ENCODE results near the gene CDH26.

Gene CDH26

GRCh38 chr20:60036746-60037499 is 78.7 kb downstream of the CDH26 start:
- TF ChIP-seq CTCF (IDR thresholded peaks at IDR 0.05; ENCODE audit: low read depth, low read length), result no peak; the same call in none of the 2 replicates
- no peak for DNase-seq (ENCODE audit: extremely low read depth, low read depth)

GRCh38 chr20:60038400-60039008 is 80.3 kb downstream of the CDH26 start:
- no peak for TF ChIP-seq CTCF (IDR thresholded peaks at IDR 0.05; ENCODE audit: low read depth, low read length)
- no peak for DNase-seq (ENCODE audit: extremely low read depth, low read depth)

DNA sequence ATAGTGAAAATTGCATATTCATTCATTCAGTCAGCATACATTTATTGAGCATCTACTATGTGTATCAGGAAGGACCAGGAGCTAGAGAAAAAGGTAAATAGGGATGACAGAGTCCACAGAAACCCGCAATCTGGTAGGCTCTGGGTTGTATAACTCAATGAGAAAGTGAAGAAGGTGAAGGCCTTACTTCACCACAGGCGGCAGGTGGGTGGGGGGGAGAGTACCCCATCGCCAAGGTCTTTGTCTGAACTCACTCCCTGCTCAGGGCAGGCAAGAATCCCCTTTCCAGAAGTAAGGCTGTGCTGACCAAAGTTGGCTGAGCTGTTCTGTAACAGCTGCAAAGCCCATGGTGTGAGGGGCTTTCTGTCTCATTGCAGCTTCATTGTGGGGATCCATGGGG is 81.3 kb downstream of the CDH26 start:
- TF ChIP-seq CTCF (IDR thresholded peaks at IDR 0.05; ENCODE audit: low read depth, low read length), result no peak
- DNase-seq (ENCODE audit: extremely low read depth, low read depth), result no peak

GRCh38 chr20:60040471-60041162 is 82.4 kb downstream of the CDH26 start:
- no peak for TF ChIP-seq CTCF (IDR thresholded peaks at IDR 0.05; ENCODE audit: low read depth, low read length)
- DNase-seq (ENCODE audit: extremely low read depth, low read depth), result no peak

GRCh38 chr20:60041436-60042165 is 83.4 kb downstream of the CDH26 start:
- peak; percentile 25 for DNase-seq (ENCODE audit: extremely low read depth, low read depth)

GRCh38 chr20:60043435-60043834 is 85.2 kb downstream of the CDH26 start:
- TF ChIP-seq CTCF (IDR thresholded peaks at IDR 0.05; ENCODE audit: low read depth, low read length), result no peak
- DNase-seq (ENCODE audit: extremely low read depth, low read depth), result no peak

DNA sequence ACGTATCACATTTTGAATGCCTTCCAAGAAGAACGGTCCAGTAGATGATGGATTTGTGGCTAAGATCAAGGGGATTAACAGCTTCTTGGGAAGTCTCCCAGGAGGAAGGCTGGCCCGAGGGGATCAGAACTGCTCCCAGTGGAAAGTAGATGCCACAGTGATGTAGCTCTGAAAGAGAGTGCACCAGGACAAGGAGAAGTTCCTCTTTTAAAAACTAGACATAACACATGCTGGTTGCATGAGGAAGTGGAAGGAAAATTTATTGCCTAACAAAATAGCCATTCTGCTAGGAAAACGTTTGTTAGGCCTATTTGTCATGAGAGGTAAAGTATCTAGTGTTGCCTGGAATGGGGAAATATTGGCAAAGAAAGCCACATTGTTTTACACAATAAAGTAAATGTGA is 87.8 kb downstream of the CDH26 start:
- no peak for TF ChIP-seq CTCF (IDR thresholded peaks at IDR 0.05; ENCODE audit: low read depth, low read length)
- DNase-seq (ENCODE audit: extremely low read depth, low read depth), result no peak
